Astrocyte of the cerebellum (primary cell): ENCODE measurements around the gene CHFR.
"Not testable (repeated sequence)": the region's sequence is repeated elsewhere in the genome, so short reads cannot be mapped to it uniquely, and the experiment has no call there.

Experiments
- DNase-seq: peaks from one replicate; pipeline ENCODE4 v3.0.0-alpha.2; 2011; ENCODE audit warnings: low read depth
- H3K4me3 ChIP-seq: 2 replicates; pipeline ENCODE4 v1.5.1; 2011; ENCODE audit warnings: mild to moderate bottlenecking, low read depth, low read length, moderate library complexity
- in situ Hi-C: cut with HindIII; loops from 2 replicates; pipeline ENCODE4 v1.10.0; 2017; ENCODE audit warnings: low sequenced_read_pairs
- TF ChIP-seq, protein P1 (sequence below): IDR thresholded peaks from 2 replicates; pipeline ENCODE4 v1.5.1; 2012; ENCODE audit warnings: low read length, low read depth, moderate library complexity, mild to moderate bottlenecking; ENCODE audit errors: missing control alignments

The CHFR gene

DNA sequence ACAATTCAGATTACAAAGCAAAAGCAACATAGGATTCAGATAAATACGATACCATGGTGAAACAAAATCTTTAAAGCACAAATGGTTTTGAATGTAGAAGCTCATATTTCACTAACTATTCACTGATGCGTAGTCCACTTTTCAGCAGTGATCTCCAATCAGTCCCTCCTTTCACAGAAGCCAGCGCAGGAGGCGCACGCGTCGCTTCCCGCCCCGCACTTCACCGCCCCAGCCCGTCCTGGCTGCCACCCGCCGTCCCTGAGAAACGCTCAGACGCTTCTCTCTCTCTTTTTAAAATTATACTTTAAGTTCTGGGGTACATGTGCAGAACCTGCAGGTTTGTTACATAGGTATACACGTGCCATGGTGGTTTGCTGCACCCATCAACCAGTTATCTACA, 19.8 kb upstream of the CHFR start:
- in situ Hi-C loops, result no loop called here
- DNase-seq, result no peak
- TF ChIP-seq, protein P1, sequence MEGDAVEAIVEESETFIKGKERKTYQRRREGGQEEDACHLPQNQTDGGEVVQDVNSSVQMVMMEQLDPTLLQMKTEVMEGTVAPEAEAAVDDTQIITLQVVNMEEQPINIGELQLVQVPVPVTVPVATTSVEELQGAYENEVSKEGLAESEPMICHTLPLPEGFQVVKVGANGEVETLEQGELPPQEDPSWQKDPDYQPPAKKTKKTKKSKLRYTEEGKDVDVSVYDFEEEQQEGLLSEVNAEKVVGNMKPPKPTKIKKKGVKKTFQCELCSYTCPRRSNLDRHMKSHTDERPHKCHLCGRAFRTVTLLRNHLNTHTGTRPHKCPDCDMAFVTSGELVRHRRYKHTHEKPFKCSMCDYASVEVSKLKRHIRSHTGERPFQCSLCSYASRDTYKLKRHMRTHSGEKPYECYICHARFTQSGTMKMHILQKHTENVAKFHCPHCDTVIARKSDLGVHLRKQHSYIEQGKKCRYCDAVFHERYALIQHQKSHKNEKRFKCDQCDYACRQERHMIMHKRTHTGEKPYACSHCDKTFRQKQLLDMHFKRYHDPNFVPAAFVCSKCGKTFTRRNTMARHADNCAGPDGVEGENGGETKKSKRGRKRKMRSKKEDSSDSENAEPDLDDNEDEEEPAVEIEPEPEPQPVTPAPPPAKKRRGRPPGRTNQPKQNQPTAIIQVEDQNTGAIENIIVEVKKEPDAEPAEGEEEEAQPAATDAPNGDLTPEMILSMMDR, result no peak
- H3K4me3 ChIP-seq, result no peak overlapping the region

DNA sequence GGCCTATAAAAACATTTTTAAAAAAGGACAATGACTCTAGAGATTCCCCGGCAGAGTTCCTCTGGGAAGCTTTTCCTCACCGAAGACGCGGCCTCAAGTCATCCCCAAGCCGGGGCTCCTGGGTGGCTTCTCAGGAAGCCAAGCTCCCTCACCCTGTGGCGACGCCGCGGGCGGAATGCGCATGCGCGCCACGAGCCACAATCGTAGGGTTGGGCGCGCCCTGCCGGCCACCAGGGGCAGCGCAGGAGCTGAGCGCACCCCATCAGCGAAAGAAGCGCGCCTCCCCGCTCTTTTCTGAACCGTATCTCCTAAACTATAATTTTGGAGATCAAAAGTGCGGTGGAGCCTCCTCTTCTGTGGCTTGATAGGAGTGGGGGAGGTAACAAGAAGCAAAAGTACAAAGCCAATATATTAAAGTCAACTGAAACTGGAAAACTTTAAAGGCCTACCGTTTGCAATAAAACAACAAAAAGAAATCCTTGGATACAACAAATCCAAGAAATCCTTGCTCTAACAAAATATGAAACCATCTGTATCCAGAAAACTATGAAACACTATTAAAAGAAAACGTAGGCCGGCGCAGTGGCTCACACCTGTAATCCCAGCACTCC, 17.4 kb upstream of the CHFR start:
- no peak for DNase-seq
- in situ Hi-C loops, result no loop called here
- no peak overlapping the region for H3K4me3 ChIP-seq
- TF ChIP-seq, protein P1, result peak; percentile 48

- in situ Hi-C loops, result no loop called here
- no peak overlapping the region for H3K4me3 ChIP-seq
- DNase-seq, result no peak
- TF ChIP-seq, protein P1, result no peak
These were observed 11.6 kb upstream of the CHFR start for GRCh38 chr12:132899033-132899432.

DNA sequence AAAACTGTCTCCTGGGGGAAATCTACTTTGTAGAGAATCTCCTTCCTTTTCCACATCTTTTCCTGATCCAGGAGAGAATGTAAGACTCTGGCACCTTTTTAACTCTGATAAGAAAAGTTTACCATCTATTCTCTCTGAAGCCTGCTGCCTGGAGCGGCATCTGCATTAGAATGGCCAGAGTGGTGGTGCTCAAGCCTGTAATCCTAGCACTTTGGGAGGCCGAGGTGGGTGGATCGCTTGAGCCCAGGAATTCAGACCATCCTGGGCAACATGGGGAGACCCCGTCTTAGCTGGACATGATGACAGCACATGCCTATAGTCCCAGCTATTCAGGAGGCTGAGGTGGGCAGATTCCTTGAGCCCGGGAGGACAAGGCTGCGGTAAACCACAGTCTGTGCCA, 1.4 kb upstream of the CHFR start:
- DNase-seq, result no peak
- in situ Hi-C loops, result no loop called here
- H3K4me3 ChIP-seq, result no peak overlapping the region
- TF ChIP-seq, protein P1, result no peak

GRCh38 chr12:132886529-132887477, 602 bp downstream of the CHFR start:
- in situ Hi-C loops, result no loop called here
- no peak for DNase-seq
- peak overlapping the region; percentile 75 for H3K4me3 ChIP-seq

DNA sequence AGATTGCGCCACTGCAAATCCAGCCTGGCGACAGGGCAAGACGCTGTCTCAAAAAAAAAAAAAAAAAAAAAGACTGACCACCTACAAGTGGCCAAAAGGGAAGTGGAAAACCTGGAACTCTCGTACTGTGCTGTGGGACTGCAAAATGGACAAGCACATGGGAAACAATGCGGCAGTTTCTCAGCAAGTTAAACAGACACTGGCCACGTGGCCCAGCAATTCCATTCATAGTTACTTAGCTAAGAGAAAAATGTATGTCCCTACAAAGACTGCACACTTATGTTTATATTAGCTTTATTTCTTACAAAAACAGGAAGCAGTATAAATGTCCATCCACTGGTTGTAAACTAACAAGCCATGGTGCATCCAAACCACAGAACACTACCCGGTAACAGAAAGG, 5.6 kb downstream of the CHFR start:
- DNase-seq, result no peak
- H3K4me3 ChIP-seq, result no peak overlapping the region
- in situ Hi-C loops, result no loop called here
- TF ChIP-seq, protein P1, result no peak

More at GRCh38 chr12:132886529-132887477, 602 bp downstream of the CHFR start:
- TF ChIP-seq, protein P1, result no peak

DNA sequence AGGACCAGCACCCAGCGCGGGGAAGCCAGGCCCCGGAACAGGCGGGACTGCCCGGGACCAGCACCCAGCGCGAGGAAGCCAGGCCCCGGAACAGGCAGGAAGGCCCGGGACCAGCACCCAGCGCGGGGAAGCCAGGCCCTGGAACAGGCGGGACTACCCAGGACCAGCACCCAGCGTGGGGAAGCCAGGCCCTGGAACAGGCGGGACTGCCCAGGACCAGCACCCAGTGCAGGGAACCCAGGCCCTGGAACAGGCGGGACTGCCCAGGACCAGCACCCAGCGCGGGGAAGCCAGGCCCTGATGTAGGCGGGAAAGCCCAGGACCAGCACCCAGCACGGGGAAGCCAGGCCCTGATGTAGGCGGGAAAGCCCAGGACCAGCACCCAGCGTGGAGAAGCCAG, 12.8 kb downstream of the CHFR start:
- H3K4me3 ChIP-seq, DNase-seq, in situ Hi-C loops: not testable (repeated sequence)
